Measurements from ENCODE around the gene PAM16. TPM values are rescaled to one million over a fixed set of nuclear protein-coding genes. Genes with fewer than 3 reads are reported as not detected.
A peak's percentile ranks its signal among the peaks of the same experiment; 100 is the strongest.

The PAM16 gene
- total RNA-seq, 8 experiments from 2014 or later, result 52.1 to 82.1 (median 66.8) TPM

GRCh38 chr16:4362476-4363135 is 11.5 kb upstream of the PAM16 start:
- Histone ChIP-seq H3K4me1 (replicated peaks in 1 of 2) (peaks cover 0 to 2% of the 10 kb centered on the region in 2 donors), H3K4me3 (no peak overlapping the region), H3K27ac (no peak overlapping the region)
- no peak for ATAC-seq (replicated peaks in 6 of 8)
- in situ Hi-C loops (cut with MboI; ENCODE audit: low pct_unique_long_range_greater_than_20kb in 2 of 9, low sequenced_read_pairs in 9 of 9, unreplicated experiment in 9 of 9), result no loop called here
- 40 to 80% (median 71%) methylated on average over 1 to 3 of the region's 19 CpGs; no CpG with 5 or more reads in 5 of the 10 experiments for WGBS, 10 experiments

GRCh38 chr16:4361944-4362311 is 10.8 kb upstream of the PAM16 start:
- in situ Hi-C loops (cut with MboI; ENCODE audit: low pct_unique_long_range_greater_than_20kb in 2 of 9, low sequenced_read_pairs in 9 of 9, unreplicated experiment in 9 of 9), result no loop called here
- no CpG with 5 or more reads among the region's 12 CpGs for WGBS, 10 experiments
- Histone ChIP-seq H3K4me1 (replicated peaks in 1 of 2) (peaks cover 0 to 2% of the 10 kb centered on the region in 2 donors), H3K27ac (no peak overlapping the region), H3K4me3 (no peak overlapping the region)
- ATAC-seq (replicated peaks in 6 of 8), result no peak

- Histone ChIP-seq H3K4me3 (no peak overlapping the region), H3K4me1 (replicated peaks in 1 of 2) (peaks cover 0 to 2% of the 10 kb centered on the region in 2 donors), H3K27ac (no peak overlapping the region)
- no peak for ATAC-seq (replicated peaks in 6 of 8)
- 80 to 100% (median 91%) methylated on average over 1 to 18 of the region's 28 CpGs; no CpG with 5 or more reads in 4 of the 10 experiments for WGBS, 10 experiments
- in situ Hi-C loops (cut with MboI; ENCODE audit: low pct_unique_long_range_greater_than_20kb in 2 of 9, low sequenced_read_pairs in 9 of 9, unreplicated experiment in 9 of 9), result no loop called here
These were observed 10.2 kb upstream of the PAM16 start for GRCh38 chr16:4361033-4361943.

GRCh38 chr16:4360538-4361021 is 9.5 kb upstream of the PAM16 start:
- no peak overlapping the region for H3K27ac ChIP-seq
- no peak overlapping the region for H3K4me3 ChIP-seq
- H3K4me1 ChIP-seq (replicated peaks in 1 of 2), result peaks cover 0 to 2% of the 10 kb centered on the region in 2 donors
- in situ Hi-C loops (cut with MboI; ENCODE audit: low pct_unique_long_range_greater_than_20kb in 2 of 9, low sequenced_read_pairs in 9 of 9, unreplicated experiment in 9 of 9), result no loop called here
- 68% methylated on average over 4 of the region's 11 CpGs; no CpG with 5 or more reads in 9 of the 10 experiments for WGBS, 10 experiments
- ATAC-seq (replicated peaks in 6 of 8), result peak; percentile 10 to 73 (median 26)

GRCh38 chr16:4359914-4360313 is 8.8 kb upstream of the PAM16 start:
- Histone ChIP-seq H3K27ac (no peak overlapping the region), H3K4me3 (no peak overlapping the region), H3K4me1 (replicated peaks in 1 of 2) (peaks cover 0 to 2% of the 10 kb centered on the region in 2 donors)
- in situ Hi-C loops (cut with MboI; ENCODE audit: low pct_unique_long_range_greater_than_20kb in 2 of 9, low sequenced_read_pairs in 9 of 9, unreplicated experiment in 9 of 9), result loop anchor here in 3 of 9 experiments (5.0 to 10.0 kb wide), 3 partner anchors 37 to 55 kb away; partner anchors contain the start of gene CORO7 (in 1 of the 3)
- no peak for ATAC-seq (replicated peaks in 6 of 8)
- WGBS, 10 experiments, result 100% methylated on average over 1 of the region's 3 CpGs; no CpG with 5 or more reads in 9 of the 10 experiments

GRCh38 chr16:4358831-4359561 is 7.9 kb upstream of the PAM16 start:
- in situ Hi-C loops (cut with MboI; ENCODE audit: low pct_unique_long_range_greater_than_20kb in 2 of 9, low sequenced_read_pairs in 9 of 9, unreplicated experiment in 9 of 9), result loop anchor here in 3 of 9 experiments (5.0 to 10.0 kb wide), 3 partner anchors 38 to 56 kb away; partner anchors contain the start of gene CORO7 (in 1 of the 3)
- 33 to 100% (median 58%) methylated on average over 1 to 11 of the region's 19 CpGs; no CpG with 5 or more reads in 3 of the 10 experiments for WGBS, 10 experiments
- peaks cover 0 to 2% of the 10 kb centered on the region in 2 donors for H3K4me1 ChIP-seq (replicated peaks in 1 of 2)
- no peak overlapping the region for H3K27ac ChIP-seq
- no peak overlapping the region for H3K4me3 ChIP-seq
- peak; percentile 28 to 87 (median 62) for ATAC-seq (replicated peaks in 6 of 8)

GRCh38 chr16:4358236-4358635 is 7.1 kb upstream of the PAM16 start:
- in situ Hi-C loops (cut with MboI; ENCODE audit: low pct_unique_long_range_greater_than_20kb in 2 of 9, low sequenced_read_pairs in 9 of 9, unreplicated experiment in 9 of 9), result loop anchor here in 3 of 9 experiments (5.0 to 10.0 kb wide), 3 partner anchors 39 to 57 kb away; partner anchors contain the start of gene CORO7 (in 1 of the 3)
- 67 to 86% (median 83%) methylated on average over 1 of the region's 19 CpGs; no CpG with 5 or more reads in 7 of the 10 experiments for WGBS, 10 experiments
- H3K4me1 ChIP-seq (replicated peaks in 1 of 2), result peaks cover 0 to 2% of the 10 kb centered on the region in 2 donors
- H3K4me3 ChIP-seq, result no peak overlapping the region
- no peak overlapping the region for H3K27ac ChIP-seq
- no peak for ATAC-seq (replicated peaks in 6 of 8)

- Histone ChIP-seq H3K4me3 (no peak overlapping the region), H3K4me1 (replicated peaks in 1 of 2) (peaks cover 2 to 3% of the 10 kb centered on the region in 2 donors), H3K27ac (no peak overlapping the region)
- no peak for ATAC-seq (replicated peaks in 6 of 8)
- 48 to 100% (median 71%) methylated on average over 1 to 4 of the region's 7 CpGs; no CpG with 5 or more reads in 6 of the 10 experiments for WGBS, 10 experiments
- in situ Hi-C loops (cut with MboI; ENCODE audit: low pct_unique_long_range_greater_than_20kb in 2 of 9, low sequenced_read_pairs in 9 of 9, unreplicated experiment in 9 of 9), result loop anchor here in 3 of 9 experiments (5.0 to 10.0 kb wide), 3 partner anchors 40 to 58 kb away; partner anchors contain the start of gene CORO7 (in 1 of the 3)
These were observed 5.7 kb upstream of the PAM16 start for GRCh38 chr16:4356820-4357219.

- Histone ChIP-seq H3K4me1 (replicated peaks in 1 of 2) (peaks cover 11 to 13% of the 10 kb centered on the region in 2 donors), H3K27ac (no peak overlapping the region), H3K4me3 (no peak overlapping the region)
- in situ Hi-C loops (cut with MboI; ENCODE audit: low pct_unique_long_range_greater_than_20kb in 2 of 9, low sequenced_read_pairs in 9 of 9, unreplicated experiment in 9 of 9), result loop anchor here in 3 of 9 experiments (5.0 to 10.0 kb wide), 3 partner anchors 43 to 60 kb away; partner anchors contain the start of gene CORO7 (in 1 of the 3)
- ATAC-seq (replicated peaks in 6 of 8), result no peak
- 80 to 100% (median 85%) methylated on average over 2 to 6 of the region's 20 CpGs; no CpG with 5 or more reads in 5 of the 10 experiments for WGBS, 10 experiments
These were observed 3.6 kb upstream of the PAM16 start for GRCh38 chr16:4354512-4355409.

- Histone ChIP-seq H3K27ac (no peak overlapping the region), H3K4me3 (no peak overlapping the region), H3K4me1 (replicated peaks in 1 of 2) (peaks cover 9 to 14% of the 10 kb centered on the region in 2 donors)
- ATAC-seq (replicated peaks in 6 of 8), result no peak
- 90 to 100% (median 97%) methylated on average over 1 to 4 of the region's 4 CpGs; no CpG with 5 or more reads in 2 of the 10 experiments for WGBS, 10 experiments
- in situ Hi-C loops (cut with MboI; ENCODE audit: low pct_unique_long_range_greater_than_20kb in 2 of 9, low sequenced_read_pairs in 9 of 9, unreplicated experiment in 9 of 9), result loop anchor here in 2 of 9 experiments (10.0 kb wide), 2 partner anchors 51 to 61 kb away; partner anchors contain the start of gene CORO7 (in 1 of the 2)
These were observed 2.6 kb upstream of the PAM16 start for GRCh38 chr16:4353675-4354074.

GRCh38 chr16:4352843-4353242 is 1.7 kb upstream of the PAM16 start:
- Histone ChIP-seq H3K4me1 (replicated peaks in 1 of 2) (peaks cover 9 to 14% of the 10 kb centered on the region in 2 donors), H3K4me3 (no peak overlapping the region), H3K27ac (no peak overlapping the region)
- no peak for ATAC-seq (replicated peaks in 6 of 8)
- 50 to 100% (median 98%) methylated on average over 1 to 5 of the region's 5 CpGs; no CpG with 5 or more reads in 2 of the 10 experiments for WGBS, 10 experiments
- in situ Hi-C loops (cut with MboI; ENCODE audit: low pct_unique_long_range_greater_than_20kb in 2 of 9, low sequenced_read_pairs in 9 of 9, unreplicated experiment in 9 of 9), result loop anchor here in 2 of 9 experiments (10.0 kb wide), 2 partner anchors 52 to 62 kb away; partner anchors contain the start of gene CORO7 (in 1 of the 2)
